Cardiac muscle cell (in vitro differentiated cells and primary cell): ENCODE measurements around the gene KCNH1. TPM values are rescaled to one million over a fixed set of nuclear protein-coding genes. Genes with fewer than 3 reads are reported as not detected.

ENCODE experiments used
- DNase-seq, 2 donors: peaks; one replicate each; pipeline versions ENCODE4 v3.0.0 to v3.0.0-alpha.2; 2010 to 2017; ENCODE audit warnings: low read depth in 1 of 2, low spot score in 1 of 2
- H3K27ac ChIP-seq: fragments of 200-600 bp; sonication (generic); 2 replicates; pipeline ENCODE4 v1.5.1; 2016
- H3K27me3 ChIP-seq: fragments of 200-600 bp; sonication (generic); 2 replicates; pipeline ENCODE4 v1.6.0; 2016; ENCODE audit warnings: control low read depth
- H3K36me3 ChIP-seq: fragments of 200-600 bp; sonication (generic); 2 replicates; pipeline ENCODE4 v1.5.1; 2016; ENCODE audit warnings: control low read depth
- H3K4me1 ChIP-seq: fragments of 200-600 bp; sonication (generic); 2 replicates; pipeline ENCODE4 v1.8.1; 2017; ENCODE audit warnings: low read depth, mild to moderate bottlenecking, mixed run types
- H3K4me3 ChIP-seq: fragments of 200-600 bp; sonication (generic); 2 replicates; pipeline ENCODE4 v1.5.1; 2016; ENCODE audit warnings: mild to moderate bottlenecking
- H3K9me3 ChIP-seq: fragments of 200-600 bp; sonication (generic); 2 replicates; pipeline ENCODE4 v1.5.1; 2017; ENCODE audit warnings: low read depth, mild to moderate bottlenecking, control low read depth
- CTCF ChIP-seq: IDR thresholded peaks from 2 replicates; pipeline ENCODE4 v1.5.1; 2012; ENCODE audit warnings: low read depth, mild to moderate bottlenecking, low read length
- polyA plus RNA-seq: library from polyadenylated mRNA; unstranded; fragments of >200 nt; fragmentation: Nextera tagmentation; extraction: Ambion mirVana; gene quantifications from 2 replicates; pipeline ENCODE4 v1.2.1, GENCODE V29; 2016
- total RNA-seq: library from RNA; depleted of rRNA; stranded (reverse); fragments of >200 nt; gene quantifications from 2 replicates; pipeline ENCODE4 v1.2.3, GENCODE V29; 2016

The KCNH1 gene
- total and polyA plus RNA-seq, 2 experiments from 2014 or later, result 0.54 TPM; not detected in 1

GRCh38 chr1:210866532-210866931, 267.4 kb downstream of the KCNH1 start:
- DNase-seq, result no peak
- no peak for TF ChIP-seq CTCF

GRCh38 chr1:210857705-210858104, 276.2 kb downstream of the KCNH1 start:
- no peaks in the 10 kb centered on the region for H3K4me1 ChIP-seq
- no peak for TF ChIP-seq CTCF
- no peak for DNase-seq

More at GRCh38 chr1:210866532-210866931, 267.4 kb downstream of the KCNH1 start:
- H3K27me3 ChIP-seq, result no peaks in the 10 kb centered on the region
- no peaks in the 10 kb centered on the region for H3K36me3 ChIP-seq
- H3K4me1 ChIP-seq, result no peaks in the 10 kb centered on the region
- H3K4me3 ChIP-seq, result no peak overlapping the region
- H3K9me3 ChIP-seq, result no peaks in the 10 kb centered on the region
- no peak overlapping the region for H3K27ac ChIP-seq

GRCh38 chr1:210857146-210857663, 276.7 kb downstream of the KCNH1 start:
- H3K27me3 ChIP-seq, result no peaks in the 10 kb centered on the region
- no peaks in the 10 kb centered on the region for H3K9me3 ChIP-seq
- H3K27ac ChIP-seq, result no peak overlapping the region
- DNase-seq, result no peak
- H3K4me1 ChIP-seq, result no peaks in the 10 kb centered on the region
- TF ChIP-seq CTCF, result no peak
- H3K4me3 ChIP-seq, result no peak overlapping the region
- H3K36me3 ChIP-seq, result no peaks in the 10 kb centered on the region

More at GRCh38 chr1:210857705-210858104, 276.2 kb downstream of the KCNH1 start:
- no peaks in the 10 kb centered on the region for H3K27me3 ChIP-seq
- H3K36me3 ChIP-seq, result no peaks in the 10 kb centered on the region
- H3K9me3 ChIP-seq, result no peaks in the 10 kb centered on the region
- no peak overlapping the region for H3K27ac ChIP-seq
- no peak overlapping the region for H3K4me3 ChIP-seq

- no peaks in the 10 kb centered on the region for H3K27me3 ChIP-seq
- no peaks in the 10 kb centered on the region for H3K36me3 ChIP-seq
- no peak overlapping the region for H3K4me3 ChIP-seq
- TF ChIP-seq CTCF, result no peak
- DNase-seq, result peak in 1 of 2 donors; percentile 42
- no peaks in the 10 kb centered on the region for H3K9me3 ChIP-seq
- H3K27ac ChIP-seq, result no peak overlapping the region
- H3K4me1 ChIP-seq, result no peaks in the 10 kb centered on the region
Measured at GRCh38 chr1:210855440-210855839, 278.5 kb downstream of the KCNH1 start.

GRCh38 chr1:210853276-210853675, 280.7 kb downstream of the KCNH1 start:
- no peak overlapping the region for H3K27ac ChIP-seq
- H3K4me1 ChIP-seq, result no peaks in the 10 kb centered on the region
- no peak overlapping the region for H3K4me3 ChIP-seq
- H3K36me3 ChIP-seq, result no peaks in the 10 kb centered on the region
- H3K27me3 ChIP-seq, result no peaks in the 10 kb centered on the region
- H3K9me3 ChIP-seq, result no peaks in the 10 kb centered on the region
- DNase-seq, result no peak
- no peak for TF ChIP-seq CTCF
